Endothelial cell of umbilical vein (primary cell): ENCODE data around the gene DHX36. TPM values are rescaled to one million over a fixed set of nuclear protein-coding genes. Genes with fewer than 3 reads are reported as not detected.

ENCODE experiments used
- BruUV-seq: library from RNA; stranded (reverse); fragments of 400-500 nt; replicated peaks from 2 replicates; lab custom pipeline; 2021; lab: Mats Ljungman, UMichigan
- CTCF ChIA-PET: fragments of 300-600, 350-600 bp; sonication (Branson Sonifier 250); formaldehyde crosslinking; loops from one replicate; lab custom pipeline; 2021; ENCODE audit warnings: antibody characterized with exemption, inconsistent platforms; lab: Charles Lee
- POLR2A ChIA-PET: fragments of 300-600, 350-600 bp; sonication (Branson Sonifier 250); formaldehyde crosslinking; loops from one replicate; lab custom pipeline; 2021; ENCODE audit warnings: antibody characterized with exemption, inconsistent platforms; lab: Charles Lee
- DNase-seq: peaks from one replicate; pipeline ENCODE4 v3.0.0-alpha.2; 2011; ENCODE audit warnings: low read depth, low spot score
- FAIRE-seq: peaks from 2 replicates; lab custom pipeline; 2011; peaks lifted over from hg19 to GRCh38; lab: Jason Lieb, UNC
- H2AFZ ChIP-seq: 2 replicates; pipeline ENCODE4 v1.6.0; 2012; ENCODE audit warnings: low read depth, low read length, control low read depth, inconsistent platforms
- H3K27ac ChIP-seq: 2 replicates; pipeline ENCODE4 v1.5.1; 2011; ENCODE audit warnings: low read depth, mild to moderate bottlenecking, control low read depth, low read length, moderate library complexity; ENCODE audit not compliant: insufficient read depth
- H3K27me3 ChIP-seq, 2 experiments: 2 replicates each; pipeline versions ENCODE4 v1.6.0 to v1.6.1; 2011; ENCODE audit warnings: low read length in 2 of 2, mixed read lengths in 1 of 2; ENCODE audit not compliant: control insufficient read depth in 2 of 2, insufficient read depth in 2 of 2
- H3K36me3 ChIP-seq, 2 experiments: 2 replicates in 1 of 2; 3 replicates in 1 of 2; pipeline ENCODE4 v1.5.1; 2011; ENCODE audit warnings: low read length in 2 of 2, mild to moderate bottlenecking in 1 of 2, moderate library complexity in 1 of 2; ENCODE audit not compliant: control insufficient read depth in 2 of 2, insufficient read depth in 2 of 2; ENCODE audit errors: extremely low read depth in 1 of 2
- H3K4me1 ChIP-seq: 3 replicates; pipeline ENCODE4 v1.5.1; 2011; ENCODE audit warnings: mild to moderate bottlenecking, low read length; ENCODE audit not compliant: control insufficient read depth, insufficient read depth; ENCODE audit errors: extremely low read depth
- H3K4me2 ChIP-seq: 2 replicates; pipeline ENCODE4 v1.6.1; 2011; ENCODE audit warnings: low read length, control low read depth, mixed read lengths; ENCODE audit not compliant: insufficient read depth
- H3K4me3 ChIP-seq, 3 experiments: fragments of 200-600 bp in 1 of 3; sonication (generic), shearing (Covaris generic) in 1 of 3; replicated peaks in 1 of 3; 2 replicates each; pipeline ENCODE4 v1.5.1; 2011 to 2016; ENCODE audit warnings: control low read depth in 3 of 3, low read length in 3 of 3, mild to moderate bottlenecking in 2 of 3, inconsistent platforms in 1 of 3, low read depth in 1 of 3, moderate library complexity in 1 of 3; ENCODE audit not compliant: insufficient read depth in 1 of 3
- H3K79me2 ChIP-seq: 2 replicates; pipeline ENCODE4 v1.6.0; 2012; ENCODE audit warnings: low read length, inconsistent platforms; ENCODE audit not compliant: control insufficient read depth, insufficient read depth
- H3K9ac ChIP-seq: replicated peaks from 2 replicates; pipeline ENCODE3; 2011; ENCODE audit warnings: low read length, control low read depth; ENCODE audit not compliant: insufficient read depth; ENCODE audit errors: extremely low read depth
- H3K9me1 ChIP-seq: replicated peaks from 3 replicates; pipeline ENCODE4 v1.6.0; 2011; ENCODE audit warnings: mild to moderate bottlenecking, low read length; ENCODE audit not compliant: control insufficient read depth, insufficient read depth; ENCODE audit errors: extremely low read depth
- H3K9me3 ChIP-seq: replicated peaks from 2 replicates; pipeline ENCODE4 v1.5.1; 2012; ENCODE audit warnings: low read length, inconsistent platforms; ENCODE audit not compliant: control insufficient read depth, insufficient read depth
- H4K20me1 ChIP-seq: replicated peaks from 2 replicates; pipeline ENCODE3; 2011; ENCODE audit warnings: mild to moderate bottlenecking, low read length; ENCODE audit not compliant: control insufficient read depth, insufficient read depth; ENCODE audit errors: extremely low read depth
- CTCF ChIP-seq, 2 donors: IDR thresholded peaks; 1 replicate in 1 of 2; 2 replicates in 1 of 2; pipeline ENCODE4 v1.5.1; 2011; ENCODE audit warnings: low read length in 2 of 2, mild to moderate bottlenecking in 2 of 2, moderate library complexity in 2 of 2, control low read depth in 1 of 2, inconsistent platforms in 1 of 2, low read depth in 1 of 2; ENCODE audit not compliant: insufficient read depth in 1 of 2; ENCODE audit errors: extremely low read depth in 1 of 2
- EZH2 ChIP-seq: IDR thresholded peaks from 2 replicates; pipeline ENCODE4 v1.6.1; 2012; ENCODE audit warnings: borderline replicate concordance, low read depth, mild to moderate bottlenecking, moderate library complexity, low read length, inconsistent platforms; ENCODE audit not compliant: severe bottlenecking
- FOS ChIP-seq: IDR thresholded peaks from 2 replicates; pipeline ENCODE4 v1.6.1; 2011; ENCODE audit warnings: mild to moderate bottlenecking, low read length, moderate library complexity, borderline replicate concordance; ENCODE audit not compliant: insufficient read depth
- GATA2 ChIP-seq: IDR thresholded peaks from 2 replicates; pipeline ENCODE4 v1.7.0; 2011; ENCODE audit warnings: low read depth, mild to moderate bottlenecking, moderate library complexity, mixed read lengths, low read length; ENCODE audit not compliant: insufficient read length, insufficient read depth
- JUN ChIP-seq: IDR thresholded peaks from 2 replicates; pipeline ENCODE4 v1.6.1; 2011; ENCODE audit warnings: borderline replicate concordance, low read depth; ENCODE audit not compliant: insufficient read length, insufficient read depth
- MAX ChIP-seq: IDR thresholded peaks from 2 replicates; pipeline ENCODE4 v1.6.1; 2011; ENCODE audit not compliant: insufficient read depth, insufficient read length
- MYC ChIP-seq: IDR thresholded peaks from one replicate; pipeline ENCODE4 v1.6.1; 2011; ENCODE audit warnings: mild to moderate bottlenecking, low read depth, low read length
- POLR2A ChIP-seq: IDR thresholded peaks from 2 replicates; pipeline ENCODE4 v1.6.1; 2012; ENCODE audit warnings: low read depth, mild to moderate bottlenecking, control low read depth, low read length
- POLR2AphosphoS5 ChIP-seq: IDR thresholded peaks from 2 replicates; pipeline ENCODE4 v1.6.1; 2012; ENCODE audit warnings: low read depth, mild to moderate bottlenecking, control low read depth, low read length, moderate library complexity; ENCODE audit not compliant: insufficient read depth
- dilution Hi-C: fragments of 300-500 bp; cut with MboI; formaldehyde crosslinking; loops from one replicate; pipeline ENCODE4 v1.15.0; 2019; ENCODE audit warnings: low sequenced_read_pairs; ENCODE audit not compliant: extremely low pct_ligation_motif_present
- intact Hi-C: fragments of 100-400 bp; cut with micrococcal nuclease; formaldehyde crosslinking; loops from one replicate; pipeline ENCODE4 v1.10.0; 2022
- polyA plus RNA-seq, 4 experiments: library from polyadenylated mRNA; depleted of rRNA in 3 of 4; stranded (reverse) in 3 of 4; unstranded in 1 of 4; fragments of >200 nt; gene quantifications; 2 replicates each; pipeline versions ENCODE4 v1.2.1 to v1.2.3, GENCODE V29; 2011 to 2012; ENCODE audit warnings: missing spikeins in 1 of 4
- total RNA-seq: library from RNA; stranded (reverse); gene quantifications from 2 replicates; pipeline ENCODE4 v1.2.3, GENCODE V29; 2021

DHX36 gene
- total and polyA plus RNA-seq, 2 donors (not counting 3 experiments of a cell fraction or from before 2014, with no cell fraction given), result 19.6 to 52.7 TPM

GRCh38 chr3:154314152-154314551, 10.1 kb downstream of the DHX36 start:
- TF ChIP-seq EZH2, result no peak
- TF ChIP-seq POLR2AphosphoS5, result no peak
- TF ChIP-seq CTCF (IDR thresholded peaks at IDR 0.05; ENCODE audit: extremely low read depth in 1 of 2, insufficient read depth in 1 of 2, low read depth in 1 of 2, low read length in 2 of 2), result no peak
- no peak for TF ChIP-seq MYC
- TF ChIP-seq GATA2, result no peak
- TF ChIP-seq FOS, result no peak
- TF ChIP-seq MAX, result no peak
- no peak for TF ChIP-seq POLR2A
- TF ChIP-seq JUN, result no peak
- Histone ChIP-seq H2AFZ (no peak overlapping the region), H3K79me2 (peaks cover 37% of the 10 kb centered on the region), H3K4me3 (no peak overlapping the region), H3K36me3 (peaks cover 0 to 5% of the 10 kb centered on the region in 2 experiments), H3K9me1 (no peaks in the 10 kb centered on the region), H3K9me3 (no peaks in the 10 kb centered on the region), H3K9ac (no peak overlapping the region), H3K27me3 (no peaks in the 10 kb centered on the region), H4K20me1 (no peaks in the 10 kb centered on the region), H3K4me1 (peaks cover 6% of the 10 kb centered on the region), H3K4me2 (no peak overlapping the region), H3K27ac (no peak overlapping the region)
- POLR2A ChIA-PET, result no interaction called here
- dilution Hi-C loops, result no loop called here
- DNase-seq, result no peak
- BruUV-seq, result no TSS peak
- CTCF ChIA-PET, result no interaction called here
- no peak for FAIRE-seq
- intact Hi-C loops, result no loop called here
